CD4-positive, alpha-beta T cell treated with Interleukin-6 for 4 hours (primary cell): ENCODE measurements around the gene ASCL2.

Source experiments
- DNase-seq: peaks from one replicate; pipeline ENCODE4 v3.0.0-alpha.2; 2020; ENCODE audit warnings: mixed read lengths

The ASCL2 gene

GRCh38 chr11:2270322-2271076 is at the start of gene ASCL2:
ASCL2 (minus strand) TSS chr11:2270588; CDS start chr11:2270332, 256 bp downstream.
- DNase-seq, result no peak

GRCh38 chr11:2319791-2320472 is 49.5 kb upstream of the ASCL2 start:
- no peak for DNase-seq

GRCh38 chr11:2318707-2319106 is 48.3 kb upstream of the ASCL2 start:
- DNase-seq, result no peak

- no peak for DNase-seq
Measured at GRCh38 chr11:2318123-2318522, 47.7 kb upstream of the ASCL2 start.

GRCh38 chr11:2317354-2318050 is 47.1 kb upstream of the ASCL2 start:
- DNase-seq, result no peak

GRCh38 chr11:2316963-2317244 is 46.5 kb upstream of the ASCL2 start:
- DNase-seq, result no peak

- DNase-seq, result no peak
Measured at GRCh38 chr11:2316169-2316962, 46.0 kb upstream of the ASCL2 start.

- DNase-seq, result no peak
Measured at GRCh38 chr11:2315395-2316168, 45.2 kb upstream of the ASCL2 start.

- no peak for DNase-seq
Measured at GRCh38 chr11:2314525-2315394, 44.4 kb upstream of the ASCL2 start.

GRCh38 chr11:2314136-2314524 is 43.7 kb upstream of the ASCL2 start:
- no peak for DNase-seq

- no peak for DNase-seq
Measured at GRCh38 chr11:2313051-2313951, 42.9 kb upstream of the ASCL2 start.

- DNase-seq, result no peak
Measured at GRCh38 chr11:2312232-2313042, 42.0 kb upstream of the ASCL2 start.

GRCh38 chr11:2311353-2312133 is 41.2 kb upstream of the ASCL2 start:
- DNase-seq, result no peak

- no peak for DNase-seq
Measured at GRCh38 chr11:2310786-2311352, 40.5 kb upstream of the ASCL2 start.

GRCh38 chr11:2310073-2310785 is 39.8 kb upstream of the ASCL2 start:
- DNase-seq, result no peak

- no peak for DNase-seq
Measured at GRCh38 chr11:2309251-2310072, 39.1 kb upstream of the ASCL2 start.

- DNase-seq, result no peak
Measured at GRCh38 chr11:2308713-2309112, 38.3 kb upstream of the ASCL2 start.
